Gastrocnemius medialis (tissue), 4 donors: ENCODE measurements around the gene NFILZ.

Experiments used
- CTCF ChIP-seq, 5 experiments: fragments of 450-650 bp in 3 of 5; fragments of 200-600 bp in 2 of 5; sonication (generic) in 2 of 5; IDR thresholded peaks in 4 of 5; conservative IDR thresholded peaks in 1 of 5; 1 replicate in 4 of 5; 2 replicates in 1 of 5; pipeline ENCODE4 v1.5.1; 2016 to 2019; ENCODE audit warnings: antibody characterized with exemption in 5 of 5, mild to moderate bottlenecking in 3 of 5, moderate library complexity in 3 of 5
- POLR2A ChIP-seq, 2 donors: fragments of 450-650 bp; IDR thresholded peaks; one replicate each; pipeline ENCODE4 v1.6.1; 2017; ENCODE audit warnings: antibody characterized with exemption in 2 of 2, mild to moderate bottlenecking in 2 of 2, moderate library complexity in 2 of 2

- TF ChIP-seq POLR2A (IDR thresholded peaks at IDR 0.05) (no peak), CTCF (IDR thresholded peaks at IDR 0.05 in 4 of 5, conservative IDR thresholded peaks at IDR 0.05 in 1 of 5) (no peak)
These were observed 13.6 kb upstream of the NFILZ start for GRCh38 chr19:8616861-8617260.
